Fibroblast of lung (primary cell): Measurements from ENCODE around the gene ITPRID1. TPM values are rescaled to one million over a fixed set of nuclear protein-coding genes. Genes with fewer than 3 reads are reported as not detected.

Experiments used
- DNase-seq, 2 donors: peaks; one replicate each; pipeline versions ENCODE4 v3.0.0 to v3.0.0-alpha.2; 2010; ENCODE audit warnings: low read depth in 2 of 2
- H2AFZ ChIP-seq: 2 replicates; pipeline ENCODE4 v1.5.1; 2012; ENCODE audit warnings: low read length, control low read depth, inconsistent platforms
- H3K27ac ChIP-seq: 2 replicates; pipeline ENCODE4 v1.5.1; 2011; ENCODE audit warnings: low read length, control low read depth; ENCODE audit not compliant: insufficient read depth
- H3K27me3 ChIP-seq: 2 replicates; pipeline ENCODE4 v1.5.1; 2011; ENCODE audit warnings: mild to moderate bottlenecking, low read length; ENCODE audit not compliant: control insufficient read depth, insufficient read depth
- H3K36me3 ChIP-seq: 2 replicates; pipeline ENCODE4 v1.5.1; 2011; ENCODE audit warnings: low read length; ENCODE audit not compliant: control insufficient read depth, insufficient read depth
- H3K4me1 ChIP-seq: 2 replicates; pipeline ENCODE4 v1.5.1; 2011; ENCODE audit warnings: low read length; ENCODE audit not compliant: control insufficient read depth, insufficient read depth; ENCODE audit errors: extremely low read depth
- H3K4me2 ChIP-seq: 2 replicates; pipeline ENCODE4 v1.5.1; 2011; ENCODE audit warnings: low read length, control low read depth; ENCODE audit not compliant: insufficient read depth; ENCODE audit errors: extremely low read depth
- H3K4me3 ChIP-seq, 4 experiments: fragments of 200-600 bp in 1 of 4; sonication (generic) in 1 of 4; replicated peaks in 1 of 4; 2 replicates each; pipeline ENCODE4 v1.5.1; 2011 to 2016; ENCODE audit warnings: low read length in 4 of 4, low read depth in 3 of 4, mild to moderate bottlenecking in 3 of 4, control low read depth in 2 of 4, inconsistent platforms in 1 of 4, mixed read lengths in 1 of 4; ENCODE audit not compliant: insufficient read depth in 1 of 4; ENCODE audit errors: control extremely low read depth in 1 of 4
- H3K79me2 ChIP-seq: 2 replicates; pipeline ENCODE4 v1.5.1; 2012; ENCODE audit warnings: mild to moderate bottlenecking, low read length, inconsistent platforms; ENCODE audit not compliant: control insufficient read depth, insufficient read depth
- H3K9ac ChIP-seq: 2 replicates; pipeline ENCODE4 v1.5.1; 2011; ENCODE audit warnings: mild to moderate bottlenecking, low read length, control low read depth; ENCODE audit not compliant: insufficient read depth
- H3K9me3 ChIP-seq: 2 replicates; pipeline ENCODE4 v1.5.1; 2012; ENCODE audit warnings: low read depth, low read length; ENCODE audit not compliant: control insufficient read depth, insufficient read depth
- H4K20me1 ChIP-seq: 2 replicates; pipeline ENCODE4 v1.5.1; 2011; ENCODE audit warnings: low read length; ENCODE audit not compliant: control insufficient read depth, insufficient read depth; ENCODE audit errors: extremely low read depth
- EZH2 ChIP-seq: IDR thresholded peaks from 2 replicates; pipeline ENCODE4 v1.5.1; 2012; ENCODE audit warnings: low read length, control low read depth, mild to moderate bottlenecking; ENCODE audit errors: missing control alignments
- polyA plus RNA-seq, 2 donors: library from polyadenylated mRNA; depleted of rRNA in 1 of 2; stranded (reverse) in 1 of 2; unstranded in 1 of 2; fragments of >200 nt; gene quantifications; 2 replicates each; pipeline ENCODE4 v1.2.1, GENCODE V29; 2011 to 2012; ENCODE audit warnings: missing spikeins in 1 of 2
- total RNA-seq: library from RNA; depleted of rRNA; stranded (reverse); fragments of >200 nt; gene quantifications from 2 replicates; pipeline ENCODE4 v1.2.1, GENCODE V29; 2014
- TF ChIP-seq, protein P1 (sequence below), 2 donors: IDR thresholded peaks in 1 of 2; conservative IDR thresholded peaks in 1 of 2; 1 replicate in 1 of 2; 2 replicates in 1 of 2; pipeline ENCODE4 v1.5.1; 2011 to 2012; ENCODE audit warnings: low read length in 2 of 2, control low read depth in 1 of 2, inconsistent platforms in 1 of 2, low read depth in 1 of 2, mild to moderate bottlenecking in 1 of 2

ITPRID1 gene
- total and polyA plus RNA-seq, 2 donors (not counting 1 experiment from before 2014, with no cell fraction given), result not detected

DNA sequence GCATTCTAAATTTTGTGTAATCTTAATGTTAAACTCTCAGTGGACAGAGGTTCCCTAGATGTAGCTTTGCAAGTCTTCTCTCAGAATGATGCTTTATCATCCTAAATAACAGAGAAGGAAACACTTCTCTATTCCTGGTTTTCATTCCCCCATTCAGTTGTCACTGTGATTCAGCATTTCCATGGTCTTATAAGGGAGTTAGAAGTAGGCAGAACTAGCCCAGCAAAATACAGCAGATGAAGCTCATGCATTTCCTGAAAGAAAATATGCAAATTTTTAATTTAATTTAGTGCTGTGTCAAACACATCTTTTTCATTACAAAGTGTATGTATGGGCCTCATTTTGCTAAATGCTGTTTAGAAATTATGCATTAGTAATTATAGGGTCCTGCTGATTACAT is 70.1 kb downstream of the ITPRID1 start:
- DNase-seq, result no peak
- Histone ChIP-seq H3K4me1 (no peaks in the 10 kb centered on the region), H3K4me2 (no peak overlapping the region), H3K27me3 (no peaks in the 10 kb centered on the region), H3K4me3 (no peak overlapping the region), H3K27ac (no peak overlapping the region), H4K20me1 (no peaks in the 10 kb centered on the region), H3K9ac (no peak overlapping the region), H3K36me3 (no peaks in the 10 kb centered on the region), H2AFZ (no peak overlapping the region), H3K79me2 (no peaks in the 10 kb centered on the region), H3K9me3 (no peaks in the 10 kb centered on the region)
- TF ChIP-seq, protein P1, sequence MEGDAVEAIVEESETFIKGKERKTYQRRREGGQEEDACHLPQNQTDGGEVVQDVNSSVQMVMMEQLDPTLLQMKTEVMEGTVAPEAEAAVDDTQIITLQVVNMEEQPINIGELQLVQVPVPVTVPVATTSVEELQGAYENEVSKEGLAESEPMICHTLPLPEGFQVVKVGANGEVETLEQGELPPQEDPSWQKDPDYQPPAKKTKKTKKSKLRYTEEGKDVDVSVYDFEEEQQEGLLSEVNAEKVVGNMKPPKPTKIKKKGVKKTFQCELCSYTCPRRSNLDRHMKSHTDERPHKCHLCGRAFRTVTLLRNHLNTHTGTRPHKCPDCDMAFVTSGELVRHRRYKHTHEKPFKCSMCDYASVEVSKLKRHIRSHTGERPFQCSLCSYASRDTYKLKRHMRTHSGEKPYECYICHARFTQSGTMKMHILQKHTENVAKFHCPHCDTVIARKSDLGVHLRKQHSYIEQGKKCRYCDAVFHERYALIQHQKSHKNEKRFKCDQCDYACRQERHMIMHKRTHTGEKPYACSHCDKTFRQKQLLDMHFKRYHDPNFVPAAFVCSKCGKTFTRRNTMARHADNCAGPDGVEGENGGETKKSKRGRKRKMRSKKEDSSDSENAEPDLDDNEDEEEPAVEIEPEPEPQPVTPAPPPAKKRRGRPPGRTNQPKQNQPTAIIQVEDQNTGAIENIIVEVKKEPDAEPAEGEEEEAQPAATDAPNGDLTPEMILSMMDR (conservative IDR thresholded peaks at IDR 0.05 in 1 of 2, IDR thresholded peaks at IDR 0.05 in 1 of 2; ENCODE audit: low read depth in 1 of 2, low read length in 2 of 2), result no peak
- no peak for TF ChIP-seq EZH2

DNA sequence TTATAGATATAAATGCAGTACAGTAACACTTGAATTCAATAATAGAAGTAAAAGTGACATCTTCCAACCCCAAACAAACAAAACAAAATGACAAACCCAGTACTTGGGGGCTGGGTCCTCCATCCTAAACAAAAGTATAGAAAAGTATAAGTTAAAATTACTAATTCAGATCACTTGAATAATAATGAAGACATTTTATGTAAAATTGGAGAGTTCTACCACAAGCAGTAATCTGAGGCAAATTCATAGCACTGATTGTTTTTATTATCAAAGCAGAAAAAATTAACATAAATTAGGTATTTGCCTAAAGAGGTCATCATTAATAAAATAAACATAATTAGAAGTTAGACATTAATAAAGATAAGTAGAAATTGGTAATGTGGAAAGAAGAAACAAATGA is 81.5 kb downstream of the ITPRID1 start:
- H3K9me3 ChIP-seq, result no peaks in the 10 kb centered on the region
- H3K79me2 ChIP-seq, result no peaks in the 10 kb centered on the region
- TF ChIP-seq, protein P1 (conservative IDR thresholded peaks at IDR 0.05 in 1 of 2, IDR thresholded peaks at IDR 0.05 in 1 of 2; ENCODE audit: low read depth in 1 of 2, low read length in 2 of 2), result no peak
- no peak for TF ChIP-seq EZH2
- H2AFZ ChIP-seq, result no peak overlapping the region
- DNase-seq, result no peak
- H3K4me1 ChIP-seq, result no peaks in the 10 kb centered on the region
- no peaks in the 10 kb centered on the region for H4K20me1 ChIP-seq
- H3K4me3 ChIP-seq, result no peak overlapping the region
- no peak overlapping the region for H3K27ac ChIP-seq
- no peaks in the 10 kb centered on the region for H3K36me3 ChIP-seq
- H3K4me2 ChIP-seq, result no peak overlapping the region
- H3K27me3 ChIP-seq, result no peaks in the 10 kb centered on the region
- no peak overlapping the region for H3K9ac ChIP-seq

- H3K4me1 ChIP-seq, result no peaks in the 10 kb centered on the region
- DNase-seq, result no peak
- no peaks in the 10 kb centered on the region for H3K79me2 ChIP-seq
- H4K20me1 ChIP-seq, result no peaks in the 10 kb centered on the region
- H2AFZ ChIP-seq, result no peak overlapping the region
- no peak overlapping the region for H3K9ac ChIP-seq
- H3K27me3 ChIP-seq, result no peaks in the 10 kb centered on the region
- no peaks in the 10 kb centered on the region for H3K36me3 ChIP-seq
- TF ChIP-seq EZH2, result no peak
- TF ChIP-seq, protein P1 (conservative IDR thresholded peaks at IDR 0.05 in 1 of 2, IDR thresholded peaks at IDR 0.05 in 1 of 2; ENCODE audit: low read depth in 1 of 2, low read length in 2 of 2), result no peak
- no peak overlapping the region for H3K4me2 ChIP-seq
- H3K9me3 ChIP-seq, result no peaks in the 10 kb centered on the region
- no peak overlapping the region for H3K4me3 ChIP-seq
- H3K27ac ChIP-seq, result no peak overlapping the region
Observed at GRCh38 chr7:31602041-31602625, 88.2 kb downstream of the ITPRID1 start.
